HCT116 (cell line): ENCODE data around the gene CADPS. TPM values are rescaled to one million over a fixed set of nuclear protein-coding genes. Genes with fewer than 3 reads are reported as not detected.

Source experiments
- ATAC-seq: fragments of 200-7000 bp; cut with Tn5 transposase; 2 replicates; pipeline ENCODE4 v1.9.1; 2020; ENCODE audit warnings: mild to moderate bottlenecking, moderate library complexity
- BruUV-seq: library from RNA; stranded (reverse); fragments of 400-500 nt; replicated peaks from 2 replicates; lab custom pipeline; 2021; lab: Mats Ljungman, UMichigan
- CTCF ChIA-PET: fragments of 300-600 bp; sonication (Branson Sonifier 250); formaldehyde crosslinking; loops from one replicate; lab custom pipeline; 2021; ENCODE audit warnings: antibody characterized with exemption; lab: Charles Lee
- POLR2A ChIA-PET: fragments of 300-600, 350-600 bp; sonication (Branson Sonifier 250); formaldehyde crosslinking; loops from one replicate; lab custom pipeline; 2021; ENCODE audit warnings: antibody characterized with exemption; lab: Charles Lee
- RAD21 ChIA-PET, 2 experiments: fragments of 300-600 bp; sonication (Branson Sonifier 250); formaldehyde crosslinking; loops; one replicate each; lab custom pipeline; 2023; ENCODE audit warnings: low total read pairs in 2 of 2; ENCODE audit not compliant: uncharacterized antibody in 2 of 2, unreplicated experiment in 2 of 2, low non-redundant PET in 1 of 2; lab: Charles Lee
- DNase-seq: peaks from one replicate; pipeline ENCODE4 v3.0.0-alpha.2; 2010; ENCODE audit warnings: low read depth, low spot score
- H2AFZ ChIP-seq: fragments of 200-600 bp; shearing (Covaris generic), sonication (generic); 2 replicates; pipeline ENCODE4 v1.6.1; 2017; ENCODE audit warnings: low read depth, mixed run types, mixed read lengths, antibody characterized with exemption, low read length; ENCODE audit not compliant: poor library complexity, severe bottlenecking
- H3K27ac ChIP-seq: 2 replicates; pipeline ENCODE4 v1.5.1; 2012; ENCODE audit warnings: low read depth, low read length
- H3K27me3 ChIP-seq: fragments of 200-600 bp; sonication (generic); 2 replicates; pipeline ENCODE4 v1.6.1; 2016; ENCODE audit warnings: mixed run types, low read length, mixed read lengths; ENCODE audit not compliant: insufficient read depth
- H3K36me3 ChIP-seq, 2 experiments: fragments of 200-500 bp in 1 of 2; fragments of 200-600 bp in 1 of 2; sonication (Bioruptor generic) in 1 of 2; sonication (generic) in 1 of 2; 2 replicates each; pipeline versions ENCODE4 v1.5.1 to v1.6.1; 2014 to 2016; ENCODE audit warnings: low read length in 2 of 2, inconsistent platforms in 1 of 2, mixed read lengths in 1 of 2, mixed run types in 1 of 2; ENCODE audit not compliant: insufficient read depth in 2 of 2, control insufficient read depth in 1 of 2
- H3K4me1 ChIP-seq, 2 experiments: fragments of 200-600 bp in 1 of 2; sonication (generic) in 1 of 2; 2 replicates each; pipeline versions ENCODE4 v1.5.1 to v1.6.1; 2012 to 2017; ENCODE audit warnings: low read length in 2 of 2, inconsistent platforms in 1 of 2, mild to moderate bottlenecking in 1 of 2, mixed read lengths in 1 of 2, mixed run types in 1 of 2, moderate library complexity in 1 of 2; ENCODE audit not compliant: insufficient read depth in 2 of 2, control insufficient read depth in 1 of 2
- H3K4me2 ChIP-seq: fragments of 200-600 bp; sonication (generic); 2 replicates; pipeline ENCODE4 v1.6.1; 2017; ENCODE audit warnings: mixed run types, low read length, mixed read lengths
- H3K4me3 ChIP-seq, 2 experiments: fragments of 200-600 bp in 1 of 2; sonication (generic) in 1 of 2; replicated peaks in 1 of 2; 2 replicates each; pipeline ENCODE4 v1.5.1; 2011 to 2016; ENCODE audit warnings: low read length in 2 of 2, control low read depth in 1 of 2, low read depth in 1 of 2, mild to moderate bottlenecking in 1 of 2, mixed read lengths in 1 of 2, mixed run types in 1 of 2
- H3K79me2 ChIP-seq: fragments of 200-600 bp; sonication (generic); 2 replicates; pipeline ENCODE4 v1.6.1; 2017; ENCODE audit warnings: mild to moderate bottlenecking, mixed run types, low read length, moderate library complexity, mixed read lengths; ENCODE audit not compliant: insufficient read depth
- H3K9ac ChIP-seq: fragments of 200-600 bp; sonication (generic); 2 replicates; pipeline ENCODE4 v1.6.1; 2016; ENCODE audit warnings: low read length, mixed read lengths
- H3K9me2 ChIP-seq: fragments of 200-600 bp; sonication (generic), shearing (Covaris generic); 2 replicates; pipeline ENCODE4 v1.6.1; 2017; ENCODE audit warnings: mixed run types, mild to moderate bottlenecking, moderate library complexity; ENCODE audit not compliant: insufficient read depth
- H3K9me3 ChIP-seq, 2 experiments: fragments of 200-500 bp in 1 of 2; fragments of 200-600 bp in 1 of 2; sonication (Bioruptor generic) in 1 of 2; sonication (generic) in 1 of 2; 2 replicates each; pipeline ENCODE4 v1.6.1; 2014 to 2017; ENCODE audit warnings: low read length in 2 of 2, mixed read lengths in 2 of 2, inconsistent platforms in 1 of 2, low read depth in 1 of 2, mild to moderate bottlenecking in 1 of 2, mixed run types in 1 of 2, moderate library complexity in 1 of 2; ENCODE audit not compliant: control insufficient read depth in 1 of 2, insufficient read depth in 1 of 2
- H4K20me1 ChIP-seq: fragments of 200-600 bp; sonication (generic), shearing (Covaris generic); 2 replicates; pipeline ENCODE4 v1.6.1; 2017; ENCODE audit warnings: mixed run types, mild to moderate bottlenecking, moderate library complexity; ENCODE audit not compliant: insufficient read depth
- ATF3 ChIP-seq: IDR thresholded peaks from 2 replicates; pipeline ENCODE4 v1.6.1; 2012
- CBX3 ChIP-seq: IDR thresholded peaks from 2 replicates; pipeline ENCODE4 v1.6.1; 2012; ENCODE audit warnings: low read depth
- CTCF ChIP-seq, 3 experiments: fragments of 200-600 bp in 1 of 3; sonication (generic) in 1 of 3; IDR thresholded peaks in 2 of 3; conservative IDR thresholded peaks in 1 of 3; 2 replicates each; pipeline ENCODE4 v1.5.1; 2012 to 2017; ENCODE audit warnings: low read depth in 2 of 3, low read length in 2 of 3, antibody characterized with exemption in 1 of 3, borderline replicate concordance in 1 of 3, control low read depth in 1 of 3, mild to moderate bottlenecking in 1 of 3, mixed read lengths in 1 of 3, mixed run types in 1 of 3, moderate library complexity in 1 of 3; ENCODE audit not compliant: insufficient read depth in 1 of 3
- ELF1 ChIP-seq: IDR thresholded peaks from 2 replicates; pipeline ENCODE4 v1.6.1; 2012; ENCODE audit warnings: low read depth, borderline replicate concordance
- EZH2 ChIP-seq: fragments of 200-600 bp; sonication (generic); IDR thresholded peaks from 2 replicates; pipeline ENCODE4 v1.6.1; 2017; ENCODE audit warnings: antibody characterized with exemption, mixed run types
- FOSL1 ChIP-seq: IDR thresholded peaks from 2 replicates; pipeline ENCODE4 v1.6.1; 2012; ENCODE audit warnings: low read depth
- JUND ChIP-seq: IDR thresholded peaks from 2 replicates; pipeline ENCODE4 v1.6.1; 2012
- MAX ChIP-seq: IDR thresholded peaks from 2 replicates; pipeline ENCODE4 v1.6.1; 2012
- POLR2A ChIP-seq: IDR thresholded peaks from 2 replicates; pipeline ENCODE4 v1.7.0; 2011; ENCODE audit warnings: borderline replicate concordance; ENCODE audit not compliant: insufficient read depth, insufficient read length; ENCODE audit errors: extremely low read depth
- POLR2AphosphoS5 ChIP-seq: IDR thresholded peaks from 2 replicates; pipeline ENCODE4 v1.6.1; 2011; ENCODE audit warnings: mild to moderate bottlenecking, low read depth, low read length, moderate library complexity
- RAD21 ChIP-seq: IDR thresholded peaks from 2 replicates; pipeline ENCODE4 v1.6.1; 2012; ENCODE audit warnings: low read depth, mild to moderate bottlenecking
- REST ChIP-seq: IDR thresholded peaks from 2 replicates; pipeline ENCODE4 v1.6.1; 2012; ENCODE audit warnings: low read depth
- SP1 ChIP-seq: IDR thresholded peaks from 2 replicates; pipeline ENCODE4 v1.6.1; 2012; ENCODE audit warnings: low read depth
- TCF7L2 ChIP-seq: IDR thresholded peaks from 2 replicates; pipeline ENCODE4 v1.7.0; 2011; ENCODE audit warnings: borderline replicate concordance, inconsistent platforms; ENCODE audit not compliant: insufficient read depth, insufficient read length; ENCODE audit errors: extremely low read depth
- ZFX ChIP-seq: fragments of 450-650 bp; IDR thresholded peaks from 2 replicates; pipeline ENCODE4 v1.6.1; 2017
- ZNF274 ChIP-seq: fragments of 200-500 bp; sonication (Bioruptor generic); IDR thresholded peaks from 2 replicates; pipeline ENCODE4 v1.6.1; 2014; ENCODE audit warnings: mild to moderate bottlenecking, low read depth, low read length, inconsistent platforms
- intact Hi-C: fragments of 100-400 bp; cut with micrococcal nuclease; formaldehyde crosslinking; loops from 2 replicates; pipeline ENCODE4 v1.10.0; 2022
- total RNA-seq: library from RNA; stranded (reverse); gene quantifications from one replicate; pipeline ENCODE4 v1.2.1, GENCODE V29; 2021; ENCODE audit not compliant: unreplicated experiment

Gene CADPS
- total RNA-seq, 1 experiment from 2014 or later, result not detected

- Histone ChIP-seq H3K4me1 (no peaks in the 10 kb centered on the region), H3K36me3 (no peaks in the 10 kb centered on the region), H2AFZ (no peak overlapping the region), H3K27me3 (peaks cover 25% of the 10 kb centered on the region), H4K20me1 (no peaks in the 10 kb centered on the region), H3K9me2 (no peaks in the 10 kb centered on the region), H3K9ac (no peak overlapping the region), H3K79me2 (no peaks in the 10 kb centered on the region), H3K9me3 (no peaks in the 10 kb centered on the region), H3K4me2 (no peak overlapping the region), H3K4me3 (no peak overlapping the region), H3K27ac (no peak overlapping the region)
- BruUV-seq, result no TSS peak
- TF ChIP-seq MAX (no peak), POLR2AphosphoS5 (no peak), ZFX (no peak), ATF3 (no peak), POLR2A (no peak), REST (no peak), CTCF (IDR thresholded peaks at IDR 0.05 in 2 of 3, conservative IDR thresholded peaks at IDR 0.05 in 1 of 3; ENCODE audit: borderline replicate concordance in 1 of 3, insufficient read depth in 1 of 3, low read depth in 2 of 3, low read length in 2 of 3) (no peak), TCF7L2 (no peak), SP1 (no peak), EZH2 (no peak), FOSL1 (no peak), CBX3 (no peak), RAD21 (no peak), ZNF274 (no peak), JUND (no peak), ELF1 (no peak)
- ATAC-seq, result no peak
- RAD21 ChIA-PET, result no interaction called here
- POLR2A ChIA-PET, result no interaction called here
- intact Hi-C loops, result no loop called here
- DNase-seq, result no peak
- CTCF ChIA-PET, result no interaction called here
Measured at GRCh38 chr3:62532796-62533195, 342.4 kb downstream of the CADPS start.
